GM12878 (cell line): ENCODE measurements around the gene MOV10L1. TPM values are rescaled to one million over a fixed set of nuclear protein-coding genes. Genes with fewer than 3 reads are reported as not detected.

Source experiments
- ATAC-seq: fragments of 200-7000 bp; cut with Tn5 transposase; 3 replicates; pipeline ENCODE4 v1.9.1; 2020; ENCODE audit warnings: mild to moderate bottlenecking, moderate library complexity
- BruUV-seq: library from RNA; stranded (reverse); fragments of 400-500 nt; replicated peaks from 2 replicates; lab custom pipeline; 2021; lab: Mats Ljungman, UMichigan
- CTCF ChIA-PET: fragments of 300-600 bp; sonication (Branson Sonifier 250); formaldehyde crosslinking; extraction: SDS; loops from one replicate; lab custom pipeline; 2021; ENCODE audit warnings: inconsistent platforms; lab: Yijun Ruan, JAX
- POLR2A ChIA-PET: fragments of 350-600 bp; formaldehyde crosslinking; extraction: SDS; loops from one replicate; lab custom pipeline; 2021; ENCODE audit warnings: inconsistent platforms; lab: Charles Lee
- RAD21 ChIA-PET: fragments of 300-600 bp; sonication (Branson Sonifier 250); formaldehyde crosslinking; loops from one replicate; lab custom pipeline; 2023; ENCODE audit warnings: antibody characterized with exemption; ENCODE audit not compliant: unreplicated experiment; lab: Charles Lee
- SMC1A ChIA-PET: fragments of 300-600 bp; sonication (Branson Sonifier 250); formaldehyde crosslinking; loops from one replicate; lab custom pipeline; 2023; ENCODE audit not compliant: unreplicated experiment, uncharacterized antibody; lab: Charles Lee
- DNase-seq: peaks from one replicate; pipeline ENCODE4 v3.0.0-alpha.2; 2011; ENCODE audit warnings: low read depth, low spot score
- FAIRE-seq: peaks from 3 replicates; lab custom pipeline; 2011; peaks lifted over from hg19 to GRCh38; lab: Jason Lieb, UNC
- H2AFZ ChIP-seq: 2 replicates; pipeline ENCODE4 v1.6.0; 2011; ENCODE audit warnings: low read depth, low read length, control low read depth; ENCODE audit not compliant: control insufficient read depth
- H3K27ac ChIP-seq: 2 replicates; pipeline ENCODE4 v1.5.1; 2011; ENCODE audit warnings: control low read depth; ENCODE audit not compliant: control insufficient read depth, insufficient read depth
- H3K27me3 ChIP-seq, 2 experiments: replicated peaks in 1 of 2; 2 replicates each; pipeline versions ENCODE4 v1.6.0 to v1.6.1; 2011; ENCODE audit warnings: low read length in 1 of 2; ENCODE audit not compliant: control insufficient read depth in 2 of 2, insufficient read depth in 2 of 2
- H3K36me3 ChIP-seq, 2 experiments: 2 replicates each; pipeline ENCODE4 v1.5.1; 2011; ENCODE audit warnings: low read length in 1 of 2; ENCODE audit not compliant: control insufficient read depth in 2 of 2, insufficient read depth in 2 of 2
- H3K4me1 ChIP-seq: 2 replicates; pipeline ENCODE4 v1.6.1; 2011; ENCODE audit warnings: mild to moderate bottlenecking, low read length, moderate library complexity, mixed read lengths; ENCODE audit not compliant: control insufficient read depth, insufficient read depth
- H3K4me2 ChIP-seq: 2 replicates; pipeline ENCODE4 v1.6.0; 2011; ENCODE audit warnings: control low read depth; ENCODE audit not compliant: control insufficient read depth, insufficient read depth
- H3K4me3 ChIP-seq: fragments of 200-600 bp; sonication (generic); 2 replicates; pipeline ENCODE4 v1.5.1; 2016
- H3K79me2 ChIP-seq: 2 replicates; pipeline ENCODE4 v1.6.0; 2011; ENCODE audit warnings: low read length; ENCODE audit not compliant: control insufficient read depth, insufficient read depth
- H3K9ac ChIP-seq: 2 replicates; pipeline ENCODE4 v1.8.0; 2011; ENCODE audit warnings: low read length, control low read depth, mixed read lengths; ENCODE audit not compliant: control insufficient read depth, insufficient read depth
- H3K9me3 ChIP-seq: replicated peaks from 3 replicates; pipeline ENCODE4 v1.5.1; 2011; ENCODE audit warnings: mild to moderate bottlenecking, low read length; ENCODE audit not compliant: control insufficient read depth, insufficient read depth
- H4K20me1 ChIP-seq: 2 replicates; pipeline ENCODE4 v1.6.0; 2011; ENCODE audit not compliant: control insufficient read depth, insufficient read depth
- CBX5 ChIP-seq: sonication (generic); IDR thresholded peaks from 2 replicates; pipeline ENCODE4 v1.6.1; 2016; ENCODE audit warnings: low read depth, moderate library complexity, mild to moderate bottlenecking, inconsistent platforms
- KAT2A ChIP-seq: conservative IDR thresholded peaks from 2 replicates; pipeline ENCODE4 v1.6.1; 2011; ENCODE audit warnings: low read depth, low read length; ENCODE audit not compliant: control insufficient read depth
- MAX ChIP-seq: IDR thresholded peaks from 2 replicates; pipeline ENCODE4 v1.6.1; 2012; ENCODE audit warnings: low read depth, low read length, improper control_type of control experiment
- MLLT1 ChIP-seq: fragments of 450-650 bp; IDR thresholded peaks from 2 replicates; pipeline ENCODE4 v1.6.1; 2016; ENCODE audit warnings: mild to moderate bottlenecking
- MYB ChIP-seq: fragments of 150-350 bp; IDR thresholded peaks from 2 replicates; pipeline ENCODE4 v1.6.1; 2014; ENCODE audit warnings: mild to moderate bottlenecking, low read depth, low read length, borderline replicate concordance
- NR2F1 ChIP-seq: fragments of 450-650 bp; conservative IDR thresholded peaks from 2 replicates; pipeline ENCODE4 v1.6.1; 2017; ENCODE audit warnings: mild to moderate bottlenecking
- RFX5 ChIP-seq: IDR thresholded peaks from 2 replicates; pipeline ENCODE4 v1.6.1; 2011; ENCODE audit warnings: low read depth, low read length, improper control_type of control experiment
- SIX5 ChIP-seq: IDR thresholded peaks from 2 replicates; pipeline ENCODE4 v1.6.1; 2011; ENCODE audit warnings: mild to moderate bottlenecking, low read depth, low read length, moderate library complexity; ENCODE audit not compliant: severe bottlenecking
- WRNIP1 ChIP-seq: IDR thresholded peaks from 2 replicates; pipeline ENCODE4 v1.6.1; 2011; ENCODE audit warnings: low read depth, low read length, improper control_type of control experiment, borderline replicate concordance
- ZBED1 ChIP-seq: IDR thresholded peaks from 2 replicates; pipeline ENCODE4 v1.6.1; 2016; ENCODE audit warnings: borderline replicate concordance
- ZNF384 ChIP-seq: IDR thresholded peaks from 2 replicates; pipeline ENCODE4 v1.6.1; 2012; ENCODE audit warnings: low read depth, mild to moderate bottlenecking, low read length, improper control_type of control experiment, borderline replicate concordance
- WGBS: methylation state at CpG from one replicate; pipeline ENCODE4 v1.1.6; 2016; ENCODE audit warnings: low lambda C conversion rate; ENCODE audit not compliant: insufficient replicate concordance, insufficient coverage; ENCODE audit errors: missing lambda C conversion rate; 5-methylcytosine and 5-hydroxymethylcytosine counted together
- in situ Hi-C: fragments of 300-500 bp; cut with MboI; formaldehyde crosslinking; loops from 9 replicates; pipeline ENCODE4 v1.14.3; 2018; ENCODE audit warnings: mixed read lengths
- intact Hi-C: fragments of 100-400 bp; cut with micrococcal nuclease; formaldehyde crosslinking; loops from one replicate; pipeline ENCODE4 v1.14.2; 2022; ENCODE audit not compliant: unreplicated experiment
- polyA plus RNA-seq, 11 experiments: library from polyadenylated mRNA; depleted of rRNA in 4 of 11; unstranded in 6 of 11; stranded (reverse) in 5 of 11; fragments of >200 nt; fragmentation: Nextera tagmentation in 4 of 11; fragmentation: Illumina TruSeq in 1 of 11; extraction: Ambion mirVana in 4 of 11; extraction: Trizol in 1 of 11; gene quantifications; 1 replicate in 1 of 11; 2 replicates in 10 of 11; pipeline versions ENCODE4 v1.2.1 to v1.2.3, GENCODE V29; 2011 to 2016; ENCODE audit warnings: inconsistent platforms in 2 of 11, missing spikeins in 2 of 11, low read depth in 1 of 11
- total RNA-seq, 4 experiments: library from RNA; depleted of rRNA in 3 of 4; stranded (reverse); fragments of >200 nt in 3 of 4; fragmentation: Illumina TruSeq in 1 of 4; extraction: Trizol in 1 of 4; gene quantifications; 2 replicates each; pipeline versions ENCODE4 v1.2.1 to v1.2.3, GENCODE V29; 2013 to 2021
- TF ChIP-seq, protein P1 (sequence below): IDR thresholded peaks from 2 replicates; pipeline ENCODE4 v1.6.1; 2011; ENCODE audit warnings: borderline replicate concordance, low read depth, mild to moderate bottlenecking, moderate library complexity, low read length; ENCODE audit not compliant: insufficient read depth, poor library complexity, severe bottlenecking
- TF ChIP-seq, protein P2 (sequence below): fragments of 450-650 bp; formaldehyde crosslinking; IDR thresholded peaks from 2 replicates; pipeline ENCODE4 v1.5.0; 2022; ENCODE audit warnings: mild to moderate bottlenecking, missing genetic modification characterization

The MOV10L1 gene
- total and polyA plus RNA-seq, 10 of the 15 experiments (the other 5 are each of a cell fraction or from before 2014, with no cell fraction given), result 0.22 TPM; not detected in 9

DNA sequence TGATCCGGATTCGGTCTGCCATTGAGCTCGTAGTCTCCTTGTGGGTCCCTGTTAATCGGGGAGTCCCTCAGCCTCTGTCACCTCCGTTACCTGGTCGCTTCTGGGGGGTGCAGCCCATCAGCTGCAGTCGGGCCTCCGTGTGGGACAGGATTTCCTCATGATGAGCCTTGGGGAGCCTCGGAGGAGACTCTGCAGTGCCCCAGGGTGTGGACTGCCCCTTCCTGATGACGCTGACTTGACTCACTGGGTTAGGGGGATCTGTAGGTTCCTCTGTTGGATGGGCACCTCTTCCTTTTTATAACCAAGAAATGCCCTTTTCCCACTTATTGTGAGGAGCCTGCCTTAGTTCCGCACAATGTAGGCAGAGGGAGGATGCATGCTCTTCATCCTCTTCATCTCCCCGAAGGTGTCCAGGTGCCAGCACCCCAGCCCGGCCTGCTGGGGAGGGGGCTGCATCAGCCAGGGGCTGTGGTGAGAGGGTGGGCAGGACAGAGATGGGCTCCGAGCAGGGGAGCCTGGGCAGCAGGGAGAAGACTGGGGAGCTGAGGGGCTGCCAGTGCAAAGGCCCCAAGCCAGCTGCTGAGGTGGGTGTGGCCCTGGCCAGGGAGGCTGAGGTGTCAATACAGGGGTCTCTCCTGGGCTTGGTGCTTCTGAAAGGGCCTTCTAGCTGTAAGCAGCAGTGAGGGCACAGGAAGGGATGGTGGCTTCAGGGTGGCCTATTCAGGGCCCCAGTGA is 18.2 kb upstream of the MOV10L1 start:
- no TSS peak for BruUV-seq
- Histone ChIP-seq H3K4me1 (no peaks in the 10 kb centered on the region), H4K20me1 (no peaks in the 10 kb centered on the region), H3K36me3 (no peaks in the 10 kb centered on the region), H3K4me2 (no peak overlapping the region), H2AFZ (no peak overlapping the region), H3K27me3 (no peaks in the 10 kb centered on the region; a peak in 2 of 4 replicates), H3K4me3 (no peak overlapping the region), H3K27ac (no peak overlapping the region), H3K79me2 (no peaks in the 10 kb centered on the region), H3K9ac (no peak overlapping the region), H3K9me3 (no peaks in the 10 kb centered on the region)
- intact Hi-C loops, result no loop called here
- CTCF ChIA-PET, result no interaction called here
- SMC1A ChIA-PET, result no interaction called here
- 37% methylated on average over 14 of the region's 14 CpGs for WGBS
- no peak for DNase-seq
- POLR2A ChIA-PET, result no interaction called here
- in situ Hi-C loops, result no loop called here
- no peak for ATAC-seq
- RAD21 ChIA-PET, result no interaction called here
- FAIRE-seq, result no peak
- TF ChIP-seq RFX5 (no peak), MAX (no peak), WRNIP1 (no peak), KAT2A (no peak), CBX5 (no peak), ZNF384 (no peak), NR2F1 (no peak), SIX5 (no peak), MLLT1 (no peak), MYB (no peak), ZBED1 (no peak)
- TF ChIP-seq, protein P1, sequence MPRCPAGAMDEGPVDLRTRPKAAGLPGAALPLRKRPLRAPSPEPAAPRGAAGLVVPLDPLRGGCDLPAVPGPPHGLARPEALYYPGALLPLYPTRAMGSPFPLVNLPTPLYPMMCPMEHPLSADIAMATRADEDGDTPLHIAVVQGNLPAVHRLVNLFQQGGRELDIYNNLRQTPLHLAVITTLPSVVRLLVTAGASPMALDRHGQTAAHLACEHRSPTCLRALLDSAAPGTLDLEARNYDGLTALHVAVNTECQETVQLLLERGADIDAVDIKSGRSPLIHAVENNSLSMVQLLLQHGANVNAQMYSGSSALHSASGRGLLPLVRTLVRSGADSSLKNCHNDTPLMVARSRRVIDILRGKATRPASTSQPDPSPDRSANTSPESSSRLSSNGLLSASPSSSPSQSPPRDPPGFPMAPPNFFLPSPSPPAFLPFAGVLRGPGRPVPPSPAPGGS, result no peak
- TF ChIP-seq, protein P2, sequence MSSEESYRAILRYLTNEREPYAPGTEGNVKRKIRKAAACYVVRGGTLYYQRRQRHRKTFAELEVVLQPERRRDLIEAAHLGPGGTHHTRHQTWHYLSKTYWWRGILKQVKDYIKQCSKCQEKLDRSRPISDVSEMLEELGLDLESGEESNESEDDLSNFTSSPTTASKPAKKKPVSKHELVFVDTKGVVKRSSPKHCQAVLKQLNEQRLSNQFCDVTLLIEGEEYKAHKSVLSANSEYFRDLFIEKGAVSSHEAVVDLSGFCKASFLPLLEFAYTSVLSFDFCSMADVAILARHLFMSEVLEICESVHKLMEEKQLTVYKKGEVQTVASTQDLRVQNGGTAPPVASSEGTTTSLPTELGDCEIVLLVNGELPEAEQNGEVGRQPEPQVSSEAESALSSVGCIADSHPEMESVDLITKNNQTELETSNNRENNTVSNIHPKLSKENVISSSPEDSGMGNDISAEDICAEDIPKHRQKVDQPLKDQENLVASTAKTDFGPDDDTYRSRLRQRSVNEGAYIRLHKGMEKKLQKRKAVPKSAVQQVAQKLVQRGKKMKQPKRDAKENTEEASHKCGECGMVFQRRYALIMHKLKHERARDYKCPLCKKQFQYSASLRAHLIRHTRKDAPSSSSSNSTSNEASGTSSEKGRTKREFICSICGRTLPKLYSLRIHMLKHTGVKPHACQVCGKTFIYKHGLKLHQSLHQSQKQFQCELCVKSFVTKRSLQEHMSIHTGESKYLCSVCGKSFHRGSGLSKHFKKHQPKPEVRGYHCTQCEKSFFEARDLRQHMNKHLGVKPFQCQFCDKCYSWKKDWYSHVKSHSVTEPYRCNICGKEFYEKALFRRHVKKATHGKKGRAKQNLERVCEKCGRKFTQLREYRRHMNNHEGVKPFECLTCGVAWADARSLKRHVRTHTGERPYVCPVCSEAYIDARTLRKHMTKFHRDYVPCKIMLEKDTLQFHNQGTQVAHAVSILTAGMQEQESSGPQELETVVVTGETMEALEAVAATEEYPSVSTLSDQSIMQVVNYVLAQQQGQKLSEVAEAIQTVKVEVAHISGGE (CRISPR knock-in tag), result no peak
